ENCODE data around the gene PHKG1. TPM values are rescaled to one million over a fixed set of nuclear protein-coding genes. Genes with fewer than 3 reads are reported as not detected.

Gene PHKG1
- total RNA-seq: 0.33 and 0.52 TPM in 2 replicates

DNA sequence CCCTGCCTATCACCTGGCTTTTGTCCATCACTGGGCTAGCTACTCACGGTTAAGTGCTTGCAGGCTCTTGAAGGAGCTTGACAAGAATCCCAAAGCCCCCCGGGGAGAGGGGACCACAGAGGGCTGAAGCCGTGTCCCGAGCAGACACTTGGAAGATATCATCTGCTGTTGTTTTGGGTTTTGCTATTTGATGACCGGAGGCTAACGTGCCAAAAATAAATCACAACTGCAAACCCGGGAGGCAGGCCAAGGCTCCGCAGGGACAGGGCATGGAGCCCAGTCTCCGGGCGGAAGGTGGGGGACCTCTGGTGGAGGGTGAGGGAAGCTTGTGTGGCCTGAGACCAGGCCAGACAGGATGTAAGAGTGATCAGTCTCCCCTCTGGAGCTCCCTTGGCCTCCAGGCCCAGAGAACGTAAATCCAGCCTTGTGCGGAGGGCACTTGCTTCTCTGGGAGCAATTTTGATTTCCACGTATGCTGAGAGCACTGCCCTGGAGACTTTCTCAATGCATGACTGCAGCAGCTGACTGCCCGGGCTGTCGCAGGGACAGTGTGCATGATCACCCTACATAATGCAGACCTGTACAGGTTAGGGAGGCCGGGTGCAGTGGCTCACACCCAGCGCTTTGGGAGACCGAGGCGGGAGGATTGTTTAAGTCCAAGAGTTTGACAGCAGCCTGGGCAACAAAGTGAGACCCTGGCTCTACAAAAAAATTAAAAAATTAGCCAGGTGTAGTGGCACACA, at the start of gene PHKG1:
Gene PHKG1, minus strand, starts transcription at position 164 of the 743 bp plus-strand sequence. CDS start 4,011 bp downstream, outside the sequence.

GRCh38 chr7:56115852-56116538, 23.2 kb upstream of the PHKG1 start, which contains the start of gene NUPR2:
Gene NUPR2 (minus strand): TSS chr7:56116417. CDS start chr7:56116314, 103 bp downstream.

DNA sequence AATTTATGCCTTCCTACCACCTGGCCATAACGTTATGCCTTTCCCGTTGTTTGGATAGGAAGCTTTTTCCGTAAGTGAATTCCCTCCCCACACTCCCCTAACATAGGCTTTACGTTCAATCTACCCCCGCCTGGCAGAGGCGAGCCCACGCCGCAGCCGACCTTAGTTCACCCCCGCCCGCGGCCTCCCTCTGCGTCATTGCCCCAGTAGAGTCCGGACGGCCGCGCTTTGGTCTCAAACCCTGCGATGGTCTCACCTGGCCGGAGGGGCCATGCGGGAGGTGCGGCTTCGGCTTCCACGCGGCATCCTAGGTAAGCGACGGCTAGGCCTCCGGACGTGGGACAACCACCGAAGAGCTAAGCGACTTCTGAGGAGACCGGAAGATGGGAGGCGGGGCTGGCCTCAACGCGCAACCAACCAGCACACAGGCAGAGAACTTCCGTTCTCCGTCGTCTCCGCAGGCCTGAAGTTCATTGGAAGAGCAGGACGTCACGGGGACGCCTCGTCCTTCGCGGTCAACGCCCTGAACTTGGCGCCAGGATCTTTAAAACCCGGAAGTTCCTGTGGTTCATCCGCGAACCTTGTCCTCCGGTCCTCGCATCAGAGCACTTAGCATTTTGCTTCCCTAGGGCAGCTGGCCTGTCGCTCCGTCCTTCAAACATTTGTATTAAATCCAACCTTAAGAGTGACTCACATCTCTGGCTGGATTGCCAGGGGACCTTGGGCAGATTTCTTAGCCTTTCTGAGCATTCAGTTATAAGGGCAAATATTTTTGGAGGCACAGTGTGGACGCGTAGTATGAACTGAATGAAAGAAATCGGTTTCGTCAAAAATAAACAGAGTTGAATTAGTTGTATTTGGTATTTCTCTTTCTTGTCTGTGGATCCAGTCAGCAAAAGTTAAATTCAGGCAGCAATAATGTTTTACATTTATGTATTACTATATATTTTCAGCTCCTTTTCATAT, 13.6 kb upstream of the PHKG1 start, which contains the start of gene CHCHD2:
Gene CHCHD2, minus strand, starts transcription at position 369 of the 966 bp plus-strand sequence. Its CDS starts 63 bp downstream, at position 306.

DNA sequence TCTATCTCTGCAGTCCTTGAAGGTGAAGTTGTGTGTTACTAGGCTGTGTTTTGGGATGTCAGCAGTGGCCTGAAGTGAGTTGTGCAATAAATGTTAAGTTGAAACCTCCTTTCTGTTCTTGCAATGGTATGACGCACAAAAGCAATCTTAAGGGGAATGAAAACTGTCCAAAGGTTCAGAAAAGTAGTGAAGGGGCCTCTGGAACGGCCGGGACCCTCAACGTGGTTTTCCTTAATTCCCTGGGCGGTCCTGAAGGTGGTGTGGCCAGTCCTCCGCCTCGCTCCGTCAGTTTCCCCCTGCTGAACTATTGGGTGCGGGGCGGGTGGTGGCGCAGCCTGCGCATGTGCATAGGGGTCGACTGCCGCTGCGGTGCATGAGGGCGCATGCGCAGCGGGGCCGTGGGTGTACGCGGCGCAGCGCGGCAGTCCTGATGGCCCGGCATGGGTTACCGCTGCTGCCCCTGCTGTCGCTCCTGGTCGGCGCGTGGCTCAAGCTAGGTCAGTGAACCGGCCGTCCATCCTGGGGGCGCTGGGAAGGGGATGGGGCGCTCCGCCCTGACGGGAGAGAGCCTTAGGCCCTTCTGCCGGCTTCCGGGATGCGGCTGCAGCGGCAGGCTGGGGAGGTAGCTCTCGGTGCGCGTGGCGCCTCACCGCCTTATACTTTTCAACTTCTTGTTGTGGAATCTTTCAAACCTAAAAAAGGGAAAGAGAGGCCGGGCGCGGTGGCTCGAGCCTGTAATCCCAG, 28.7 kb downstream of the PHKG1 start, which contains the start of gene SUMF2:
Gene SUMF2, plus strand, starts transcription at position 405 of the 744 bp plus-strand sequence. Its CDS starts 26 bp downstream, at position 431.

DNA sequence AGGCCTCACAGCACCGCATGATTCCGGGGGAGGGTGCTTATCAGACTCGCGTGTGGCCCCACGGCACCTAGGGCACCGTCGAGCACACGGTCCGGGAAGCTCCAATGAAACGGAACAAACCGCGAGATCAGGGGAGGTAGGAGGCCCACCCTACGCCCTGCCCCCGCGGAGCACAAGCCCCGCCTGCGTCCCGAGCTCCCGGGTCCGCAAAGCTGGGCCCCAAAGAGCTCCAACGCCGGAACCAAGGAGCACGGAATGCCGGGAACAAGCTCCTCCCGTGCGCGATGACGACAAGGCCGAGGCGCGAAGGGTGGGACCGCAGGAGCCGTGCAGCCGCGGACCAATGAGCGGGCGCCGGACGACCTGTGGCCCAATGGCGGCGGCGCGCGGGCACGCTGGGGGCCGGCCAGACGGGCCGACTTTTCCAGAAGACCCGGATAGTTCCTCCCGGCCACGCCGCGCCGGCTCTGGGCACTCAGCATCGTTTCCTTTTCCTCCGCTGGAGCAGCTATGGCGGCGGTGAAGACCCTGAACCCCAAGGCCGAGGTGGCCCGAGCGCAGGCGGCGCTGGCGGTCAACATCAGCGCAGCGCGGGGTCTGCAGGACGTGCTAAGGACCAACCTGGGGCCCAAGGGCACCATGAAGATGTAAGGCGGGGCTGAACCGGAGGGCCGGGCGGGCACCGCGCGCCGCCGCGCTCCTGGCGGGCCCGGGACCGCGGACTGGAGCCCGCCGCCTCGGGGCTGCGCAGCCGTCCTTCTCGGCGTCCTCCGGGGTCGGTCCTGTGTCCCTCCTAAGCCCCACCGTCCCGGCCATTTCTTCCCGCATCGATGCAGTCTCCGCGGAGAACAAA, 41.2 kb downstream of the PHKG1 start, which contains the start of the genes CCT6A and PSPH:
Gene CCT6A, plus strand, starts transcription at position 427 of the 853 bp plus-strand sequence. Its CDS starts 84 bp downstream, at position 511.
Gene PSPH, minus strand, starts transcription at position 106 of the 853 bp plus-strand sequence. CDS start 30,232 bp downstream, outside the sequence.

Other genes starting within 250 kb of the PHKG1 start
- gene SEPTIN14, start 230.2 kb downstream of the PHKG1 start, total RNA-seq: not detected in 2 replicates
- gene ZNF713, start 205.5 kb downstream of the PHKG1 start, total RNA-seq: 2.2 and 5.2 TPM in 2 replicates
- 19.2 and 22.0 TPM in 2 replicates for gene MRPS17, start 141.1 kb downstream of the PHKG1 start, total RNA-seq
- 48.2 and 49.6 TPM in 2 replicates for gene NIPSNAP2, start 128.4 kb downstream of the PHKG1 start, total RNA-seq
- 12.7 and 19.7 TPM in 2 replicates for gene PSPH, start 41.5 kb downstream of the PHKG1 start, total RNA-seq
- 192 and 228 TPM in 2 replicates for gene CCT6A, start 41.2 kb downstream of the PHKG1 start, total RNA-seq
- 232 and 251 TPM in 2 replicates for gene SUMF2, start 28.7 kb downstream of the PHKG1 start, total RNA-seq
- gene CHCHD2, start 13.5 kb upstream of the PHKG1 start, total RNA-seq: 224 and 300 TPM in 2 replicates
- not detected in 2 replicates for gene NUPR2, start 23.5 kb upstream of the PHKG1 start, total RNA-seq